Adrenal gland (tissue), 5 donors: Measurements from ENCODE around the gene LRRC61.

Source experiments
- CTCF ChIP-seq, 6 experiments: fragments of 450-650 bp in 4 of 6; fragments of 200-600 bp in 2 of 6; sonication (generic) in 1 of 6; IDR thresholded peaks; 1 replicate in 5 of 6; 2 replicates in 1 of 6; pipeline versions ENCODE4 v1.5.1 to v1.8.0; 2016 to 2021; ENCODE audit warnings: antibody characterized with exemption in 6 of 6, mild to moderate bottlenecking in 2 of 6, moderate library complexity in 1 of 6
- POLR2A ChIP-seq, 2 donors: fragments of 450-650 bp; IDR thresholded peaks; one replicate each; pipeline ENCODE4 v1.6.1; 2017; ENCODE audit warnings: antibody characterized with exemption in 2 of 2, mild to moderate bottlenecking in 2 of 2, moderate library complexity in 1 of 2
- donor health status: DM: no; HTN: no; CAD: no.

- no peak for TF ChIP-seq CTCF (IDR thresholded peaks at IDR 0.05)
- TF ChIP-seq POLR2A (IDR thresholded peaks at IDR 0.05) = no peak
Measured at GRCh38 chr7:150321788-150322113, 1.4 kb upstream of the LRRC61 start.
